ENCODE data around the gene NXNL1.
A peak's percentile ranks its signal among the peaks of the same experiment; 100 is the strongest.
"Not testable (repeated sequence)": the region's sequence is repeated elsewhere in the genome, so short reads cannot be mapped to it uniquely, and the experiment has no call there.

The NXNL1 gene

DNA sequence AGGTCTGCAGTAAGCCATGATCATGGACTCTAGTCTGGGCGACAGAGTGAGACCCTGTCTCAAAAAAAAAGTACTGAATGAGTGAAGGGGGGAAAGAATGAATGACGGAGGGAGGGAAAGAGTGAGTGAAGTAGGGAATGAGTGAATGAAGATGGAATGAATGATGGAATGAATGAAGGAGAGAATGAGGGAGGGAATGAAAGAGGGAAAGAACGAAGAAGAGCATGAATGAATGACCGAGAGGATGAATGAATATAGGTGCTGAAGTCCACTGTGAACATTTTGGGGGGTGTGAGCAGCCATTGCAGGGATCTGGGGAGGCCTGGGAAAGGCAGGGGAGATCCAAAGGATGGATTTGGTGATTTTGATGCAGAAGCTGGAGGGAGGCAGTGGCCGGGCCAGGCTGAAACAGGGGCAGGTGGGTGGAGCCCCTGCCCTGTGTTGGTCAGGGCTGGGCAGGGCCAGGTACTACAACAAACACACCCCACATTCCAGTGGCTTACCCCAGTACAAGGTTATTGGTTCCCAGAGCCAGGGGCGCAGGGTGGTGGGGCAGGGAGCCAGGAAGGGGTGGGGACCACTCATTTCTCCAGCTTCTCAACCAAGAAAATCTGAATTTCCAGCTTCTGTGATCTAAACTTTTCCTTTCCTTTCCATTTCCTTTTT, 23.9 kb upstream of the NXNL1 start:
- no peak for DNase-seq

DNA sequence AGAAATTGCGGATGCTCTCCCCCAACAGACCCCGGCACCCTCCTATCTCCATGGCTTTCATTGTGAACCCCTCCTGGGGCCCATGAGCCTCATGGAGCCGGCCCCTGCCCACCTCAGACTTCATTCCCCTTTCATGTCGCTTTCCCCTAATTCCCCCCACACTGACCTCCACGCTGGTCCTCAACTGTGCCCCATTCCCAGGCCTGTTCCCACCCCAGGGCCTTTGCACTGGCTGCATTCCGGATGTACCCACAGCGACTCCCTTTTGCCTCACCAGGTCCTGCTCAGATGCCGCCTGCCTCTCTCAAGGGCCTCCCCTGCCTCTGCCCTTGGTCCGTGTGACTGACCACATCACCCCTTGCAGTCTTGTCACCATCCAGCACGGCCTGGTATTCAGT, 22.9 kb upstream of the NXNL1 start:
- DNase-seq, result no peak

DNA sequence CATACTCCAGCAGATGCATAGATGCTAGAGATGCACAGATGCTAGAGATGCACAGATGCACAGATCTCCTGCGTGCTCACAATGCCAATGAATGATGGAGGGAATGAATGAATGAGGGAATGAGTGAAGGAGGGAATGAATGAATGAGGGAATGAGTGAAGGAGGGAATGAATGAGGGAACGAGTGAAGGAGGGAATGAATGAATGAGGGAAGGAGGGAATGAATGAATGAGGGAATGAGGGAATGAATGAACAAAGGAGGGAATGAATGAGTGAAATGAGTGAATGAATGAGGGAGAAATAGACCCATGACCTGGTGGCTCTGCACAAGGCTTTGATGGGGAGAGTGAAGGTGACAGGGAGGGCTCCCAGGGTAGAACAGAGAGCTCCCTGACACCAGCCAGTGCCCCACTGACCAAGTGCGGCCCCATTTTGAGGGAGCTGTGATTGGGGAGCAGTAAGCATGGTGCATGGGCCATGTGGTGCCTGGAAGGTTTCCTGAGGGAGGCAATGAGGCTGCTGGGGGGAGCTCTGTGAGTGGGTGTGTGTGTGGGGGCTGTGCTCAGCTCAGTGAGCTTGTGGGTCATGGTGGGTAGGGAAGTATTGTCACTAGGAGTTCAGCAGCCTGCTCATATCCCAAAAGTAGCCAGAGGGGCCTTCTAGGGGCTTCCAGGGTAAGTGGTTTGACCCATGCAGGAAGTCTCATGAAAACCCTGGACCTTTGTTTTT, 22.3 kb upstream of the NXNL1 start:
- no peak for DNase-seq

DNA sequence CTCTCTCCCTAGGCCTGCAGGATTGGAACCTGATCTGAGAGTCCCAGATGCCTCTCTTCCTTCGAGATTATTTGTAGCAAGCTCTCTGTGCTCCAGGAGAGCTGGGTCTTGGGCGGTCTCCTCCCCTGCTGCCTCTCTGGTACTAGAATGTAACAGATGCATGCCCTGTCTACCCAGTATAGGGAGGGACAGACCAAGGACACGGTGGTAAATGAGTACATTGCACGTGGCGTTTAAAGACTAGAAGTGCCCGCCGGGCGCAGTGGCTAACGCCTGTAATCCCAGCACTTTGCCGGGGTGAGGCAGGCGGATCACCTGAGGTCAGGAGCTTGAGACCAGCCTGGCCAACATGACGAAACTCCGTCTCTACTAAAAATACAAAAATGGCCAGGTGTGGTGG, 21.3 kb upstream of the NXNL1 start:
- DNase-seq, result no peak

DNA sequence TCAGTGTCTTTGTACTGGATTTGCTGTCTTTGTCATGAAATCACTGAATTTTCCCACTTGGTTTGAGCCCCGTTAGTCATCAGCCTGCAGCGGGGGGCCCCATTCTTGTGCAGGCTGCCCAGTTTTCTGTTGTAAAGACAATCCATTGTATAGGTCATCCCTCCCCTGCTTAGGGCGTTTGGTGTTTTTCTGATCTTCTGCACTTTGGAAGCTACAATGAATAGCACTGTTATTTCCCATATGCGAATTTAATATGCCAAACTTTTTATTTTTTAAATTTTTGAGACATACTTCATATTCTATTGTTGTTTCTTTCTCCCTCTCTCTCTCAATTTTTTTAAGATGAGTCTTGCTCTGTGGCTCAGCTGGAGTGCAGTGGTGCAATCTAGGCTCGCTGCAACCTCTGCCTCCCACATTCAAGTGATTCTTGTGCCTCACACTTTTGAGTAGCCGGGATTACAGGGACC, 18.6 kb upstream of the NXNL1 start:
- DNase-seq, result no peak

DNA sequence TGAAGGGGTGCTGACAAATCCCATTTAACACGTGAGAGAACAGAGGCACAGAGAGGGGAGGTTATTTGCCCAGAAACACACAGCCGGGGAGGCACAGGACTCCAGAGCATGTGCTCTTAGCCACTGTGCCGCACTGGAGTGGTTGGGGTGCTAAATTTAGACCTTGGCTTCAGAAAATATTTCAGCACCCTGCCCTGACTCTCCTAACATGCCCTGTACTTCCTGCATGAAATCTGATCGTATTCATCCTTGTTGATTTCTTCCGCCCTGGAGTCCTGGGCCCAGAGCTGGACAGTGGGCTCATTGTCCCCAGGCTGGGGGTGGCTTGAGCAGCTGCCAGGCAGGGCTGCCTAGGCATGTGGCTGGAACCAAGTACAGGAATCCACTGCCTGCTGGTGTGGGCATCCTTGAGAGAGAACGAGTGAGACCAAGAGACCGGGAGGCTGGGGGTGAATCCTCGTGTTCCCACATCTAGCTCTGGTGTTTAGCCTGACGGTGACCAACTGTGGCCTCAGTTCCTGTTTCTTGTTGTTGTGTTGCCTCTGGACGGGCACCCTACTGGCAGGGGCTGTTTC, 14.9 kb upstream of the NXNL1 start:
- DNase-seq, result no peak

DNA sequence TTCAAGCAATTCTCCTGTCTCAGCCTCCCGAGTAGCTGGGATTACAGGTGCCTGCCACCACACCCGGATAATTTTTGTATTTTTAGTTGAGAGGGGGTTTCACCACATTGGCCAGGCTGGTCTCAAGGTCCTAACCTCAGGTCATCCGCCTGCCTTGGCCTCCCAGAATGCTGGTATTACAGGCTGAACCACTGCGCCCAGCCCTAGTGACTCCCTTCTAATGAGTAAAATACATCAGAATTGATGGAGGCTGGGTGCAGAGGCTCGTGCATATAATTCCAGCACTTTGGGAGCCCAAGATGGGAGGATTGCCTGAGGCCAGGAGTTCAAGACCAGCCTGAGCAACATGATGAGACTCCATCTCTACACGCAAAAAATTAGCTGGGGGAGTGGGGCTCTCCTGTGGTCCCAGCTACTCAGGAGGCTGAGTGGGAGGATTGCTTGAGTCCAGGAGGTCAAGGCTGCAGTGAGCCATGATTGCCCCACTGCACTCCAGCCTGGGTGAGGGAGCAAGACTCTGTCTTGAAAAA, 14.3 kb upstream of the NXNL1 start:
- not testable (repeated sequence) for DNase-seq

DNA sequence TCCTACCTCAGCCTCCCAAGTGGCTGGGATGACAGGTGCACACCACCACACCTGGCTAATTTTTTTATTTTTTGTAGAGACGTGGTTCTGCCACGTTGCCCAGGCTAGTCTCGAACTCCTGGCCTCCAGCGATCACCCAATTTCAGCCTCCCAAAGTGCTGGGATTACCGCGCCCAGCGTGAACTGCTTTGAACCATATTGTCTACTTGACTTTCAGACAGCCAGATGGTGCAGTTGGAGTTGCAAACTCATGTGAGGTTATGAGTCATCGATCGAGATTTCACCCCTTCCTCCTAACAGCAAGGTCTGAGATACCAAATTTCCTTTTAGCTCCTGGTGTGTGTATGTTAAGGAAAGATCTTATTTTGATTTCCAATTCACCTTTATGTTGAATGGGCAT, 12.3 kb upstream of the NXNL1 start:
- no peak for DNase-seq

DNA sequence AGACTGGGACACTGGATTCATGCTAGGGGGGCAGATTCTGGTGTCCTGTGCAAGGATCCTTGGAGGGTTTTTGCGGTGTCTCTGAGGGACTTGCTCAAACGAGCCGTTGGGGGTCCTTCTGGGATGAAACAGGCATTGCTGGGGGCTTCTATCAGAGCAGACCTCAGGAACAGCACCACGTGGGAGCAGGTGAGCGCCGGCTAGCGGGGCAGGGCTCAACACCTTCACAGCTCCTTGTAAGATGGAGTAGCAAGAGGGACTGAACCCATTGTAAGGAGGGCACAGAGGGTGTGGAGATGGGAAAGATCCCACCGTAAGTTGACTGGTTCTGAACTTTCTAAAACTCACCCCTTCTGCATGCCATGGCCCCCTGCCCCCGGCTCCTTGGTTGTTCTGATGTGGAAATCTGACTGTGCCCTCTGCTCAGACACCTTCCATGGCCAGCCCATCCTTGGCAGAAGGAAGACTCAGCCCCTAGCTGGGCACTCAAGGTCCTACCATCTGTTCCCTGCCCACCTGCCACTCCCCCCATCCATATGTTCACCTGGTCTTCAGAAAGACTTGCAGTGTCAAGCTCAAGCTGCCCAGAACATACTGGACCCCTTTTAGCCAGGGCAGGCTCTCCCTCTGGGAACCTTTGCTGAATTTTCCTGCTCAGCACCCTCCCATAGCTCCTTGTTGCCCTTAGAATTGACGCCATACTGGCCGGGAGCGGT, 10.8 kb upstream of the NXNL1 start:
- no peak for DNase-seq

DNA sequence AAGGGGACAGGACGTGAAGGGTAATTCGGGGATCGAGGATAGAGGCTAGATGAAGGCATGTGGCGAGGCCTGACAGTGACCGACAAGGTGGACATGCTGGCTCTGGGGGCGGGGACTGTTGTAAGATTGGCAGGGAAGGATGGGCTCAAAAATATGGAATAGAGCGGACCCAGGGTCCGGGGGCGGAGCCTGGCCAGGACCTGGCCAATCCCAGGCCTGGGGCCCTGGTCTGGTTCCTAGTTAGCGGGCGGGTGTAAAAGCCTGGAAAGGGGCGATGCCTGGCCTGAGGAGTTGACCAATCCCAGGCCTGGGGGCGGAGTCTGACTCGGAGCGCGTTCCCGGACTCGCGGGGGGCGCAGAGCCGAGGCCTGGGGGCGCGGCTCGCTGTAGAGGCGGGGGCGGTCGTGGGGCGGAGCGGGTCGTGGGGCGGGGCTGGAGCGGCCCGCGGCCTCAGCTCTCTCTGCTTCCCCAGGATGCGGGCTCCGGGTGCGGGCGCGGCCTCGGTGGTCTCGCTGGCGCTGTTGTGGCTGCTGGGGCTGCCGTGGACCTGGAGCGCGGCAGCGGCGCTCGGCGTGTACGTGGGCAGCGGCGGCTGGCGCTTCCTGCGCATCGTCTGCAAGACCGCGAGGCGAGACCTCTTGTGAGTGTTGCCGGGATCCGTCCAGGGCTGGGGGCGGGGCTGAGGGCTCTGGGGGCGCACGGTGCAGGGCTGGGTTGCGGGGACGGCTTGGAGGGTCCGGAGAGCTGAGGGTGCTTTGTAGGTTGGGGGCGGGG, 9.5 kb upstream of the NXNL1 start, which contains the start of gene SLC27A1:
Gene SLC27A1 (plus strand): TSS at position 457 of the 774 bp plus-strand sequence. CDS start 17 bp downstream, at position 474.
- DNase-seq, result peak; percentile 90

DNA sequence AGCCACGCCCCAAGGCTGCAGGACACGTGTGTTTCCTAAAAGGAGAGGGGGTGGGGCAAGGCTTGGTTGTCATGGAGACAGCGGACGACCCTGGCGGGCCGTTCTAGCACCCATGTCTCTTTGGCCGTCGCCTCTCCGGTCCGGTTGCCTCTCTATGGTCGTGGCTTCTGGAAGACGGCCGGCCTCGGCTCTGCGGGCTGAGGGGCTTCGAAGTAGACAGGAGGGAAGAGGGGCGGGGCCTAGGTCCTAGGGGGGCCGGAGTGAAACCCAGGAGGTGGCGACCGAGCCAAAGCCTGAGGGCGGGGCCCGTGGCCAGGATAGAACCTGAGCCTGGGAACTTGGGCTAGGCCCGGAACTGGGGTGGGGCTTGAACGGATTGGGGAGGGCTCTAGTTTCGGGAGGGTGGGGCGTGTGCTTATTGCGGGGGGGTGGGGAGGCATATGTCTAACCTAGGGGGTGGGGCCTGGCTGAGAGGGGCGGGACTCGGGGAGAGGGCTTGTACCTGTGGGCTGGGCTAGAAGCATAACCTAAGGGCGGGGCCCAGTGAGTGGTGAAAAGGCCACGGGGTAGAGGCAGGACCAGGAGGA, 8.8 kb upstream of the NXNL1 start:
- peak; percentile 90 for DNase-seq

DNA sequence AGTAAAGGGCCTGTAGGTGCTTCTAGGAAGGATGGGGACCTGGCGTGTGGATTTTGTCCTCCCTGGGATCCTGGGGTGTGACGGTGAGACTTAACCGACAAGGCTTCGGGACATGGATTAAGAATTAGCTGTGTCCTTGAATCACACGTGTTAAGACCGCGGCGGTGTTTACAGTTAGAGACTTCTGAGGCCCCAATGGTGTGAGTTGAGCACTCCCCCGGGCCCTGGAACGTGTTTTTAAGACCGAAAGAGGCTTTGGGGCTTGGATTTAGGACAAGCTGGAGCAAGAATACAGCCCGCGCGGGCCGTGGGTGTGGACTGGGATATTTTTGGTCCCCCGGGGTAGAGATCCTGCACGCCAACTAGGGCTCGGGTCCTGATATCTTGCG, 8.4 kb upstream of the NXNL1 start:
- DNase-seq, result no peak

DNA sequence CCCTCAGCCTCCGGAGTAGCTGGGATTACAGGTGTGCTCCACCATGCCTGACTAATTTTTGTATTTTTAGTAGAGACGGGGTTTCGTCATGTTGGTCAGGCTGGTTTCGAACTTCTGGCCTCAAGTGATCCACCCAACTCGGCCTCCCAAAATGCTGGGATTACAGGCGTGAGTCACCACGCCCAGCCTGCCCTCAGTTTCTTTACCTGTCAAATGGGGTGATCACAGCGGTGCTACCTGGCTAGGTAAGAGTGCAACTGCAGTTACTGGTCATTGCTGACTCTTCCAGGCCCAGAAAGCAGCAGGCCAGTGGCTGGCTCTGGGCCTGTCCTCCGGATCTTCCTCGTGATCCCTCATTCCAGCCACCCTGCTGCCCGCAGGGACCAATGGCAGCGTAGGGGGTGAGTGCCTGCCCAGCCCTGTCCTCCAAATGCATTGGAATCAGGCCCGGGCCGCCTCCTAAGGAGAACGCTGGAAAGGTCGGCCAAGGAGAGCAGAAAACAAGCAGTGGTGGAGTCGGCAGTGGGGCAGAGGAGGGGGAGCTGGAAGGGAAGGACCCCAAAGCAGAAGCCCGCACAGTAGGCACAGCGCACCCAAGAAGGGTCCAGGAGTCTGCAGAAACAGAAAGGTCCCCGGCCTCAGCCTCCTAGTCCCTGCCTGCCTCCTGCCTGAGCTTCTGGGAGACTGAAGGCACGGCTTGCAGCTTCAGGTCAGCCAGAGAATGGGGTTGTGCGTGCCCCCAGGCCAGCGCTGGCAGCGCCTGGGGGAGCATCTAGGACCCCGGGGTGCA, 7.8 kb upstream of the NXNL1 start:
- DNase-seq, result no peak

DNA sequence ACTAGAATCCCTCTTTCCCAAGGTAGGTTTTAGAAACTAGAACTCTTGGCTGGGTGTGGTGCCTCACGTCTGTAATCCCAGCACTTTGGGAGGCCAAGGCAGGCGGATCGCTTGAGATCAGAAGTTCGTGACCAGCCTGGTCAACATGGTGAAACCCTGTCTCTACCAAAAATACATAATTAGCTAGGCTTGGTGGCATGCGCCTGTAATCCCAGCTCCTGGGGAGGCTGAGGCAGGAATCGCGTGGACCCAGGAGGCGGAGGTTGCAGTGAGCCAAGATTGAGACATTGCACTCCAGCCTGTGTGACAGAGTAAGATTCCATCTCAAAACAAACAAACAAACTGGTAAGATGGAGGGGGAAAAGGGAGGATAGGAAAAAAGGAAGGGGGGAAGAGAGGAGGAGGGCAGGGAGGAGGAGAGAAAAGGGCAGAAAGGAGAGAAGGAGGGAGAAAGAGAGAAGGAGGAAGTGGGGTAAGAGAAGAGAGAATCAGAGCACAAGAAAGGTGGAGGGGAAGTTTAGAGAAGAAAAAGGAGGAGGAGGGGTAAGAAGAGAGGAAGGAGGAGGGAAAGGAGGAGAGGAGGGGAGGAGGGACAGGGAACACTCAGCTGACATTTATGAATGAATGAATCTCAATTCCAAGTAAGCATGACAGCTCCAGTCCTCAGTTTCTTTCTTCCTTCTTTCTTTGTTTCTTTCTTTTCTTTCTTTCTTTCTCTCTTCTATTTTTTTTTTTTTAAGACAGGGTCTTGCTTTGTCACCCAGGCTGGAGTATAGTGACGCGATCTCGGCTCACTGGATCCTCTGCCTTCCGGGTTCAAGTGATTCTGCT, 7.0 kb upstream of the NXNL1 start:
- no peak for DNase-seq

DNA sequence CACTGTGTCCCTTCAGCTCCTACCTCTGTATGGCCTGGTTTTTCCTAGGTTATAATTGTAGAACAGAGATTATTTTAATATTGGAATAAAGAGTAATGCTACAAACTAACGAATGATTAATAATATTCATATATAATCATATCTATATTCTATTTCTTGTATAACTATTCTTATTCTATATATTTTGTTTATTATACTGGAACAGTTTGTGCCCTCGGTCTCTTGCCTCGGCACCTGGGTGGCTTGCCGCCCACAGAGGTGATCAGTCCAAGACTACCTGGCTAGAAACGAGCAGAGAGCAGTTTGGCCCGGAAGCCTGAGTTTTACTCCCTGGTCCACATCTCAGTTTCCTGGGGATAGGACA, 5.7 kb upstream of the NXNL1 start:
- DNase-seq, result no peak

DNA sequence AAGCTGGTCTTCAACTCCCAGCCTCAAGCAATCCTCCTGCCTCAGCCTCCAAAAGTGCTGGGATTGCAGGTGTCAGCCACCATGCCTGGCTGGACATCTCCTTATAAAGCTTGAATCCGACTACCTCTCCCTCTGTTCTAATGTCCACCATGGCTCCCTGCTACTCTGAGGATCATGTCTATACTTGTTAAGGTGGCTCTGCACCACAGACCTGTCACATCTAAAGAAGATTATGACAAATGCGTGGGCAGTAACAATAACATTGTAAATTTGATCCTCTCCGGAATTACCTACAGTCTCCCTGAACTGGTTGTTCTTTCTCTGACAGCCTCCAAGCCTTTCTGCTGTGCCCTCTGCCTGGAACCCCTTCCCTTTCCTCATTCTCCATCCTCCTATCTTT, 1.8 kb downstream of the NXNL1 start:
- no peak for DNase-seq

DNA sequence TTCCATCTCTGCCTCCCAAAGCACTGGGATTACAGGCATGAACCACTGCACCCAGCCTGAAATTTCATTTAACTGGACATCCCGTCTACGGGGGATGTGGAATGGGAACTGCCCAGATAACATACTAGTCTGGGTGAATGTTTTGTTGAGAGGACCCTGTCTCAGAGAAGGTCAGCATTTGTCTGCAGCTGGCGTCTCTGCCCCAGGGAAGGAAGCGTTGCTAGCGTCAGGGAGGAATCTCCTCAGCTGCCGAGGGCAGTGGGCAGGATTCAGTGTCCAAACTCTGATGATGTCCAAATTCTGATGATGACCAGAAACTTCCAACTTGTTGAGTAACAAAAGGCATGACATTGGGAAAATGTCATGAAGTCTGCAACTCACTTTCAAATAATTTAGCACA, 3.1 kb downstream of the NXNL1 start:
- DNase-seq, result no peak

DNA sequence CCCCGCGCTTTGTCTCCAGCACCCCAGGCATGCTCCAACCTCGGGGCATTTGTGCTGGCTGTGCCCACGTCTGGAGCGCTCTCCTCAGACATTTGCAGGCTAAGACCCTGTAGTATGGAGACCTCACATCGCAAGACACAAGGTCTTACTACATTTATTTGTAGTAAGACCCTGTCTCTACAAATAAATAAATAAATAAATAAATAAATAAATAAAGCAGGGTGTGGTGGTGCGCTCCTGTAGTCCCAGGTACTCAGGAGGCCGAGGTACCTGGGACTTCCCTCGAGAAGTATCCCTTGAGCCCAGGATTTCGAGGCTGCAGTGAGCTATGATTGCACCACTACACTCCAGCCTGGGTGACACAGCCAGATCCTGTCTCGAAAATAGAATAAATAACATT, 4.6 kb downstream of the NXNL1 start:
- no peak for DNase-seq

DNA sequence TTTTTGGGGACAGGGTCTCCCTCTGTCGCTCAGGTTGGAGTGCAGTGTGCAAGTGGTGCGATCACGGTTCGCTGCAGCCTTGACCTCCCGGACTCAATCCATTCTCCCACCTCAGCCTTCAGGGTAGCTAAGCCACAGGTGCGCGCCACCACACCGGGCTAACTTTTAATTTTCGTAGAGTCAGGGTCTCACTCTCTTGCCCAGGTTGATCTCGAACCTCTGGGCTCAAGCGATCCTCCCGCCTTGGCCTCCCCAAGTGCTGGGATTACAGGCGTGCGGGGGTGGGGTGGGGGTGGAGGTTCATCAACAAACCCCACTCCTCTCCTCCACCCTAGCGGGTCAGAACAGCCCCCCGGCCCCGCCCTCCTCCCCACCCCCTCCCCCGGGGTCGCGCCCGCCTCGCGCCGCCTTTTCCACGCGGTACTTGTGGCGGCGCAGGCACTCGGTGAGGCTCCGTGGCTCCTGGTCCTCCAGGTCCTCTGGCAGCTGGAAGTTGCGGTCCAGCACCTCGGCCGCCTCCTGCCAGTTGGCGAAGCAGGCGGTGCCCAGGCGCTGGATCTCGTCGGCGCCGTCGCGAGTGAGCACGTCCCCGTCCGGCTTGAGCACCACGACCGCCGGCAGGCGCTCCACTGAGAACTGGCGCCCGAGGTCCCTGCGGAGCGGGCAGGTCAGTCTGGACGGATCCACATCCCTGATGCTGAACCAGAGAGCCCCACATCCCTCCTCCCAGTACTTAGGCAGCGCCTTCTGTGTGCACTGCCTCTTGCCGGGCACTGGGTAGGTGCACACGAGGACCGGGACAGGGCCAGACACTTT, 5.2 kb downstream of the NXNL1 start:
- DNase-seq, result no peak

Measured in NCI-H526 treated with DMSO at 0.1 percent for 48 hours (cell line).